Astrocyte (in vitro differentiated cells and primary cell): Measurements from ENCODE around the gene MAGI1.

Experiments
- CTCF ChIP-seq: IDR thresholded peaks from 2 replicates; pipeline ENCODE4 v1.5.1; 2011; ENCODE audit warnings: low read depth, mild to moderate bottlenecking, inconsistent platforms, low read length, moderate library complexity; ENCODE audit not compliant: insufficient read depth
- EZH2 ChIP-seq: IDR thresholded peaks from 2 replicates; pipeline ENCODE4 v1.6.1; 2012; ENCODE audit warnings: mild to moderate bottlenecking, low read length, inconsistent platforms; ENCODE audit not compliant: insufficient read depth

- TF ChIP-seq CTCF (no peak), EZH2 (no peak)
Observed at GRCh38 chr3:65912647-65913046, 126.1 kb downstream of the MAGI1 start.
